SK-N-SH (cell line): ENCODE results near the gene IRF2BP2.

ENCODE experiments used
- CHD2 ChIP-seq: fragments of 150-350 bp; IDR thresholded peaks from 2 replicates; pipeline ENCODE4 v1.6.1; 2018; ENCODE audit warnings: low read length; ENCODE audit not compliant: partially characterized antibody
- CTCF ChIP-seq: fragments of 200-600 bp; sonication (generic); IDR thresholded peaks from 2 replicates; pipeline ENCODE4 v1.6.1; 2017; ENCODE audit warnings: antibody characterized with exemption, mild to moderate bottlenecking, moderate library complexity
- EP300 ChIP-seq, 2 experiments: IDR thresholded peaks; 2 replicates each; pipeline versions ENCODE4 v1.4.0 to v1.6.1; 2012; ENCODE audit warnings: borderline replicate concordance in 1 of 2, low read depth in 1 of 2, low read length in 1 of 2
- EZH2phosphoT487 ChIP-seq: fragments of 200-600 bp; sonication (generic); IDR thresholded peaks from 2 replicates; pipeline ENCODE4 v1.6.1; 2017; ENCODE audit warnings: low read depth, mixed run types, mild to moderate bottlenecking, antibody characterized with exemption, moderate library complexity, borderline replicate concordance
- FOSL2 ChIP-seq: IDR thresholded peaks from 2 replicates; pipeline ENCODE4 v1.4.0; 2012; ENCODE audit warnings: low read depth, mild to moderate bottlenecking, moderate library complexity, borderline replicate concordance
- POLR2AphosphoS5 ChIP-seq: IDR thresholded peaks from 2 replicates; pipeline ENCODE4 v1.6.1; 2012; ENCODE audit warnings: low read depth, low read length
- REST ChIP-seq: IDR thresholded peaks from 2 replicates; pipeline ENCODE4 v1.6.1; 2012; ENCODE audit warnings: mild to moderate bottlenecking, low read depth, low read length, moderate library complexity

DNA sequence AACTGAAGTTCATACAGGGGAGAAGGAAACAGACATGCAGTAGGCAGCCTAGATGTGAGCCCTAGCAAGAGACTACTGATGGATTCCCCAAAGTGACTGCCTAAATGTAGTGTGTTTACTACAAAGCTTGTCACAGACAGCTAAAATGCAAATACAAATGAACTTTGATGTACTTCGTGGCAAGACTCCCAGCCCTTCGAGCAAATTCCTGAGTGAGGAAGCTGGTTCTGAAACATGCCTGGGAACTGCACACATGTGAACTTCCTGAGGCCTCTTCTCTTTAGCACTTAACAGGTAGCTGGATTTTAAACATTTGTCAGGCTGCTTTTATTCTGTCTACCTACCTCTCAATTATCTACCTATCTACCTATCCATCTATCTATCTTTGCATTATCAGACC, 6.7 kb upstream of the IRF2BP2 start:
- no peak for TF ChIP-seq EZH2phosphoT487
- no peak for TF ChIP-seq POLR2AphosphoS5
- no peak for TF ChIP-seq EP300 (IDR thresholded peaks at IDR 0.05; ENCODE audit: borderline replicate concordance in 1 of 2, low read depth in 1 of 2, low read length in 1 of 2)
- TF ChIP-seq CHD2: no peak
- TF ChIP-seq CTCF: no peak
- no peak for TF ChIP-seq FOSL2
- no peak for TF ChIP-seq REST
